MCF 10A (cell line): ENCODE measurements around the gene SELENOM. TPM values are rescaled to one million over a fixed set of nuclear protein-coding genes. Genes with fewer than 3 reads are reported as not detected.

Source experiments
- BruUV-seq: library from RNA; stranded (reverse); fragments of 400-500 nt; replicated peaks from 2 replicates; lab custom pipeline; 2021; lab: Mats Ljungman, UMichigan
- CTCF ChIA-PET: fragments of 300-600 bp; sonication (Branson Sonifier 250); formaldehyde crosslinking; extraction: SDS; loops from one replicate; lab custom pipeline; 2021; ENCODE audit warnings: antibody characterized with exemption, inconsistent platforms; lab: Yijun Ruan, JAX
- POLR2A ChIA-PET: fragments of 300-600, 350-650 bp; sonication (Branson Sonifier 250); formaldehyde crosslinking; extraction: SDS; loops from one replicate; lab custom pipeline; 2020; ENCODE audit warnings: antibody characterized with exemption, inconsistent platforms; lab: Yijun Ruan, JAX
- DNase-seq: peaks from one replicate; pipeline ENCODE4 v3.0.0-alpha.2; 2018; ENCODE audit not compliant: unreplicated experiment
- H3K27ac Mint-ChIP-seq: one replicate; pipeline ENCODE4 v1.8.0; 2022; ENCODE audit warnings: mild to moderate bottlenecking, low read depth, mixed read lengths; ENCODE audit not compliant: unreplicated experiment
- H3K27me3 Mint-ChIP-seq: one replicate; pipeline ENCODE4 v1.8.0; 2022; ENCODE audit warnings: mixed read lengths; ENCODE audit not compliant: insufficient read depth, unreplicated experiment
- H3K36me3 Mint-ChIP-seq: one replicate; pipeline ENCODE4 v1.8.0; 2022; ENCODE audit warnings: mild to moderate bottlenecking, moderate library complexity, mixed read lengths; ENCODE audit not compliant: insufficient read depth, unreplicated experiment
- H3K4me1 Mint-ChIP-seq: one replicate; pipeline ENCODE4 v1.8.0; 2022; ENCODE audit warnings: mixed read lengths; ENCODE audit not compliant: insufficient read depth, unreplicated experiment
- H3K4me3 Mint-ChIP-seq: one replicate; pipeline ENCODE4 v1.8.0; 2022; ENCODE audit warnings: mild to moderate bottlenecking, moderate library complexity, mixed read lengths; ENCODE audit not compliant: unreplicated experiment
- H3K9me3 Mint-ChIP-seq: one replicate; pipeline ENCODE4 v1.8.0; 2022; ENCODE audit warnings: mixed read lengths; ENCODE audit not compliant: unreplicated experiment
- intact Hi-C: fragments of 100-400 bp; cut with micrococcal nuclease; formaldehyde crosslinking; loops from 2 replicates; pipeline ENCODE4 v1.14.1; 2022
- total RNA-seq: library from RNA; stranded (reverse); gene quantifications from 2 replicates; pipeline ENCODE4 v1.2.3, GENCODE V29; 2022
- TF ChIP-seq, protein P1 (sequence below): fragments of 200-600 bp; IDR thresholded peaks from one replicate; pipeline ENCODE4 v1.8.0; 2022; ENCODE audit warnings: antibody characterized with exemption, mild to moderate bottlenecking; ENCODE audit not compliant: unreplicated experiment

Gene SELENOM
- total RNA-seq, 1 experiment from 2014 or later, result 44.9 TPM

DNA sequence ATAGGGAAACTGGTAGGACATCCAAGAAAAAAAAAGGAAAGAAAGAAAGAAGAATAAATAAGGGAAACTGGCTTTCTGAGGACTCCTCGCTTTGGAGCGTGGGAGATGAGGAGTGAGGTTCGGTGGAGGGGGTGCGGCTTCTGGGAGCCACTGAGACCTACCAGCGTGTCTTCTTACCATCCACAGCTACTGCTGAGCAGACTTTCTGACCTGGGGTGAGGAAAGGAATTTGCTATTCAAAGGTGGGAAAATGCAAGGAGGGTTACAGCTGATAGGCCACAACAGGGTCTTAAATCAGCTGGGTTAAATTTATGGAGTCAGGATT lies 488 bp upstream of the SELENOM start:
- CTCF ChIA-PET, result interaction anchor here (0.6 to 4.7 kb wide), 42 partner anchors 9 to 365 kb away, joined by 3 to 62 read pairs (median 5); partner anchors contain the start of genes INPP5J, LIMK2, RNF185 and TUG1
- DNase-seq, result no peak
- TF ChIP-seq, protein P1, sequence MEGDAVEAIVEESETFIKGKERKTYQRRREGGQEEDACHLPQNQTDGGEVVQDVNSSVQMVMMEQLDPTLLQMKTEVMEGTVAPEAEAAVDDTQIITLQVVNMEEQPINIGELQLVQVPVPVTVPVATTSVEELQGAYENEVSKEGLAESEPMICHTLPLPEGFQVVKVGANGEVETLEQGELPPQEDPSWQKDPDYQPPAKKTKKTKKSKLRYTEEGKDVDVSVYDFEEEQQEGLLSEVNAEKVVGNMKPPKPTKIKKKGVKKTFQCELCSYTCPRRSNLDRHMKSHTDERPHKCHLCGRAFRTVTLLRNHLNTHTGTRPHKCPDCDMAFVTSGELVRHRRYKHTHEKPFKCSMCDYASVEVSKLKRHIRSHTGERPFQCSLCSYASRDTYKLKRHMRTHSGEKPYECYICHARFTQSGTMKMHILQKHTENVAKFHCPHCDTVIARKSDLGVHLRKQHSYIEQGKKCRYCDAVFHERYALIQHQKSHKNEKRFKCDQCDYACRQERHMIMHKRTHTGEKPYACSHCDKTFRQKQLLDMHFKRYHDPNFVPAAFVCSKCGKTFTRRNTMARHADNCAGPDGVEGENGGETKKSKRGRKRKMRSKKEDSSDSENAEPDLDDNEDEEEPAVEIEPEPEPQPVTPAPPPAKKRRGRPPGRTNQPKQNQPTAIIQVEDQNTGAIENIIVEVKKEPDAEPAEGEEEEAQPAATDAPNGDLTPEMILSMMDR, result no peak
- Mint-ChIP-seq H3K9me3 (no peaks in the 10 kb centered on the region), H3K27ac (peak overlapping the region; percentile 96), H3K4me3 (peak overlapping the region; percentile 82), H3K36me3 (peaks cover 7% of the 10 kb centered on the region), H3K4me1 (peaks cover 18% of the 10 kb centered on the region), H3K27me3 (no peaks in the 10 kb centered on the region)
- POLR2A ChIA-PET, result interaction anchor here (0.6 to 3.8 kb wide), 19 partner anchors 9 to 336 kb away, joined by 3 to 21 read pairs (median 7); partner anchors contain the start of genes DRG1, INPP5J, MORC2 and RNF185
- no TSS peak for BruUV-seq
- intact Hi-C loops, result loop anchor here (1.0 kb wide), 4 partner anchors 19 to 164 kb away; no protein-coding TSS in a partner anchor

DNA sequence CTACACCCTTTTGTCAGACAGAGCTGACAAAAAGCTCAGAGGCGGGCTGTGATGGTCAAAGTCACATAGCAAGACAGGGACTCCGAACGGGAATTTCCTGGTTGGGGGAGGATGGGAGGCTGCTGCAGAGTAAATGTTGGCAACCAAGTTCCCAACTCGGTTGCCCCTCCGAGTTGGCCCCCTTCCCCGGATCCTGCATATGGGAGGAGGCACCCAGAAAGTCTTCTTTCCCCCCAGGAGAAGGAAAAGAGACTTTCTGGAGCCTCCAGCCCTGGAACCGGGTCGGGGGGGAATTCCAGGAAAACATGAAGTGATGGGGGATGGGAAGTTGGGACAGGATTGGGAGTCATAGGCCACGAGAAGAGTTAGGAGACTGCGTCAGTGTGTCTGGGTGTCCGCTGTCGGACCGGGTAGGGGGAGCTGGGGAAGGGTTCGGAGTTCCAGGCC lies 614 bp downstream of the SELENOM start:
- TF ChIP-seq, protein P1, result no peak
- intact Hi-C loops, result loop anchor here (1.0 kb wide), 4 partner anchors 17 to 166 kb away; no protein-coding TSS in a partner anchor
- TSS peak; percentile 56 for BruUV-seq

DNA sequence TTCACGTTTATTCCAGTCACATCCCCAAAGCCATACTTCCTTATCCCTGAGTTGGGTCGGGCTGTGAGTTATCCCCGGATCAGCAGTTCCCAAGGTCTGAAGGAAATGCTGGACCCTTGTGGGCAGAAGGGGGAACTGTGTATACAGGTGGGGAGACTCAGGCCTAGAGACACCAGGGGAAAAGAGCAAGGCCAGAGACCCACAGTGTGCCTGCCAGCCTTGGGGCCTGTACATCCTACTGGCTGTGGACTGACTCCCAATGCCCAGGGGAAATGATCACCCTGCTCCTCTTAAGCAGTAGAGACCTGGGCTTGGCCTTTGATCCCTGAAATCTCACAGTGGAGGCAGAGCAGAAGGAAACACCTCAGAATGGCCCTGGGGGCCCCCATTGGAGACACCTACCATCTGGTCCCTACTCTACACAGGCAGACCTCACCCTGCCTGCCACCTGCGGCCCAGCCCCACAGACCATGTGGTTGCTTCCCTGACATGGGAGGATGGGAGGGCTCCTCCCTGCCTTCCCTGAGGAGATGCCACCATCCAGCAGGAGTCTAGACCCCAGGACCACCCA lies 1.3 kb downstream of the SELENOM start:
- Mint-ChIP-seq H3K9me3 (no peaks in the 10 kb centered on the region), H3K4me1 (peaks cover 33% of the 10 kb centered on the region), H3K4me3 (peak overlapping the region; percentile 82), H3K27me3 (no peaks in the 10 kb centered on the region), H3K36me3 (peaks cover 7% of the 10 kb centered on the region), H3K27ac (peak overlapping the region; percentile 96)
- DNase-seq, result no peak
- TF ChIP-seq, protein P1, result no peak
- no TSS peak for BruUV-seq
- POLR2A ChIA-PET, result interaction anchor here (1.5 to 3.8 kb wide), 6 partner anchors 25 to 137 kb away, joined by 3 to 21 read pairs (median 8); partner anchors contain the start of genes MORC2, RNF185, SMTN and TUG1
- intact Hi-C loops, result no loop called here
- CTCF ChIA-PET, result interaction anchor here (0.6 to 4.7 kb wide), 5 partner anchors 21 to 1402 kb away, joined by 3 to 62 read pairs (median 3); no protein-coding TSS in a partner anchor

More for the DNA sequence above, 614 bp downstream of the SELENOM start:
- Mint-ChIP-seq H3K27ac (peak overlapping the region; percentile 96), H3K36me3 (peaks cover 7% of the 10 kb centered on the region), H3K4me3 (peak overlapping the region; percentile 82), H3K4me1 (peaks cover 29% of the 10 kb centered on the region), H3K27me3 (no peaks in the 10 kb centered on the region), H3K9me3 (no peaks in the 10 kb centered on the region)
- ChIA-PET CTCF (interaction anchor here (0.5 to 4.7 kb wide), 12 partner anchors 10 to 1402 kb away, joined by 3 to 62 read pairs (median 11); partner anchors contain the start of genes LIMK2 and RNF185), POLR2A (interaction anchor here (0.7 to 3.8 kb wide), 15 partner anchors 8 to 144 kb away, joined by 3 to 21 read pairs (median 7); partner anchors contain the start of genes INPP5J, MORC2, RNF185 and SMTN)
- peak; percentile 38 for DNase-seq

DNA sequence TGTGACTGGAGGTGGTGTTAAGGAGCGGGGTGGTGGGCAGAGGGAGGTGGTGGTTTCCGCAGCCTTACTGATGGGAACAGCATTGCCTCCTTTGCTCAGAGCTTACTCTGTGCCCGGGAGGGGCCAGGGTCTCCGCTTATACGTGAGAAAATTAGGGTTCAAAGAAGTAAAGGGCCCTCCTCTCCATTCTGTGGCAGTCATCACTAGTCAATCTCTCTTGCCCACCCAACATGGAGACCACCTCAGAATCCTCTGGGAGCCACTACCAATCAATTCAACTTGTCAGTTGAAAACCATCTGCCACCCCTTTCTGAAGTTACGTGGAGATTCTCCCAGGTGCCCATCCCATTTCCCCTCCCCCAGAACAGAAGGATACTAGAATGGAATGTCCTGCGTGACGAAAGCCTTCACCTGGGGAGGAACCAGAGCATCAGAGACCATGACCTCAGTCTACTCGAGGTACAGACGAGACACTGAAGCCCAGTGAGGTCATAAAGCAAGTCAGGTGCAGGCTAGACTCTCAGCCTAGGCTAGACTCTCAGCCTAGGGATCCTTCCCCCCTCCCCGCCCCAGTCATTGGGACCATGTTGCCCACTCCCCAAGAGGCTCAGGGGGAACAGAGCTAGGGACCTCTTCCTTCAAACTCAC lies 2.0 kb downstream of the SELENOM start:
- ChIA-PET POLR2A (interaction anchor here (0.7 to 3.8 kb wide), 3 partner anchors 50 to 127 kb away, joined by 3 to 21 read pairs (median 4); partner anchors contain the start of gene RNF185), CTCF (interaction anchor here (0.6 to 4.7 kb wide), 7 partner anchors 20 to 254 kb away, joined by 3 to 62 read pairs (median 4); no protein-coding TSS in a partner anchor)
- intact Hi-C loops, result no loop called here
- Mint-ChIP-seq H3K27me3 (no peaks in the 10 kb centered on the region), H3K27ac (no peak overlapping the region), H3K4me1 (peaks cover 33% of the 10 kb centered on the region), H3K36me3 (peaks cover 7% of the 10 kb centered on the region), H3K9me3 (no peaks in the 10 kb centered on the region), H3K4me3 (peak overlapping the region; percentile 82)
- DNase-seq, result no peak
- BruUV-seq, result no TSS peak
- TF ChIP-seq, protein P1, result no peak
